ENCODE results near the gene NCAM2.

Gene NCAM2

GRCh38 chr21:21114461-21114860 is 116.3 kb downstream of the NCAM2 start:
- no peak overlapping the region for H3K14ac ChIP-seq (ENCODE audit: low read length in 2 of 2)
- H3K4ac ChIP-seq (ENCODE audit: low read depth in 1 of 2, low read length in 2 of 2) = no peak overlapping the region
- H3K4me3 ChIP-seq (ENCODE audit: insufficient read depth in 1 of 2, low read depth in 1 of 2, low read length in 2 of 2) = no peak overlapping the region
- no peaks in the 10 kb centered on the region for H3K36me3 ChIP-seq (ENCODE audit: control insufficient read depth in 1 of 2, insufficient read depth in 2 of 2, low read depth in 1 of 2, low read length in 2 of 2)
- no peak overlapping the region for H2BK15ac ChIP-seq (ENCODE audit: low read depth, poor library complexity, severe bottlenecking)
- H3K23ac ChIP-seq (ENCODE audit: low read length in 2 of 2) = no peak overlapping the region
- no peak for DNase-seq
- H3K79me1 ChIP-seq (replicated peaks; ENCODE audit: low read length, poor library complexity, severe bottlenecking) = no peaks in the 10 kb centered on the region
- H2BK5ac ChIP-seq (ENCODE audit: low read depth, low read length, poor library complexity, severe bottlenecking) = no peak overlapping the region
- H3K4me1 ChIP-seq (ENCODE audit: control insufficient read depth, insufficient read depth, low read depth, low read length) = no peaks in the 10 kb centered on the region
- H2AK5ac ChIP-seq (ENCODE audit: low read length, severe bottlenecking) = no peak overlapping the region
- no peak overlapping the region for H3K9ac ChIP-seq (ENCODE audit: low read length)
- WGBS = 92% methylated on average over 4 of the region's 4 CpGs
- H4K91ac ChIP-seq (ENCODE audit: low read length) = no peak overlapping the region
- H3K27me3 ChIP-seq (ENCODE audit: control insufficient read depth in 1 of 2, insufficient read depth in 1 of 2, low read length in 2 of 2) = no peaks in the 10 kb centered on the region
- no peak overlapping the region for H2AFZ ChIP-seq (ENCODE audit: low read depth, low read length)
- H3K4me2 ChIP-seq (ENCODE audit: low read length, poor library complexity, severe bottlenecking) = no peak overlapping the region
- no peak overlapping the region for H3K27ac ChIP-seq (ENCODE audit: low read length, poor library complexity, severe bottlenecking)
- H3K18ac ChIP-seq (ENCODE audit: low read depth in 1 of 2, low read length in 2 of 2) = no peak overlapping the region
- no peak overlapping the region for H2BK12ac ChIP-seq (ENCODE audit: low read length in 2 of 2)
- no peak overlapping the region for H4K8ac ChIP-seq (ENCODE audit: low read length)
- H3K9me3 ChIP-seq (ENCODE audit: control insufficient read depth, low read length) = no peaks in the 10 kb centered on the region
- no peak overlapping the region for H2BK120ac ChIP-seq (ENCODE audit: low read depth, low read length)

DNA sequence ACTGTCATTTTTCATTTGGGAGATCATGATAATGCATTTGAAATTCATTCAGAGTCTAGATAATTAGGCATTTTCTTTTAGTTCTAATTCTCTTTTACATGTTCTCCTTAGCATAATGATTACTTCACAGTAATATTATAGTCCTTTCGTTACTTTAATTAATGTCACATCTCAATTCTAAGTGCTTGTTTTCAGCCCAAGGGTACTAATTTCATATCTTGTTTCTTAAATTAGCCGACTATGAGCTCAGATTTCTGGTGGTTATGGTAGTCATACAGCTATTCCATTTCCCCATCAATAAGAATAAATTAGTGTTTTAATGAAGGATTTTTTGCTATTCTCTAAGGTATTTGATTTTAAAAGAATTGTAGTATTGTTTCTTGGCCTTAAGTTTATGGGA is 120.9 kb downstream of the NCAM2 start:
- no peaks in the 10 kb centered on the region for H3K4me1 ChIP-seq (ENCODE audit: control insufficient read depth, insufficient read depth, low read depth, low read length)
- no peaks in the 10 kb centered on the region for H3K9me3 ChIP-seq (ENCODE audit: control insufficient read depth, low read length)
- H3K36me3 ChIP-seq (ENCODE audit: control insufficient read depth in 1 of 2, insufficient read depth in 2 of 2, low read depth in 1 of 2, low read length in 2 of 2) = no peaks in the 10 kb centered on the region
- H2BK120ac ChIP-seq (ENCODE audit: low read depth, low read length) = no peak overlapping the region
- no peak overlapping the region for H4K8ac ChIP-seq (ENCODE audit: low read length)
- H2AFZ ChIP-seq (ENCODE audit: low read depth, low read length) = no peak overlapping the region
- H3K4me2 ChIP-seq (ENCODE audit: low read length, poor library complexity, severe bottlenecking) = no peak overlapping the region
- no peak overlapping the region for H3K14ac ChIP-seq (ENCODE audit: low read length in 2 of 2)
- no peak overlapping the region for H3K23ac ChIP-seq (ENCODE audit: low read length in 2 of 2)
- H3K79me1 ChIP-seq (replicated peaks; ENCODE audit: low read length, poor library complexity, severe bottlenecking) = no peaks in the 10 kb centered on the region
- H2BK12ac ChIP-seq (ENCODE audit: low read length in 2 of 2) = no peak overlapping the region
- no peak overlapping the region for H2BK15ac ChIP-seq (ENCODE audit: low read depth, poor library complexity, severe bottlenecking)
- no peaks in the 10 kb centered on the region for H3K27me3 ChIP-seq (ENCODE audit: control insufficient read depth in 1 of 2, insufficient read depth in 1 of 2, low read length in 2 of 2)
- no peak overlapping the region for H2BK5ac ChIP-seq (ENCODE audit: low read depth, low read length, poor library complexity, severe bottlenecking)
- no peak overlapping the region for H3K4me3 ChIP-seq (ENCODE audit: insufficient read depth in 1 of 2, low read depth in 1 of 2, low read length in 2 of 2)
- no peak overlapping the region for H3K9ac ChIP-seq (ENCODE audit: low read length)
- H4K91ac ChIP-seq (ENCODE audit: low read length) = no peak overlapping the region
- no peak overlapping the region for H3K27ac ChIP-seq (ENCODE audit: low read length, poor library complexity, severe bottlenecking)
- no peak overlapping the region for H2AK5ac ChIP-seq (ENCODE audit: low read length, severe bottlenecking)
- no peak overlapping the region for H3K4ac ChIP-seq (ENCODE audit: low read depth in 1 of 2, low read length in 2 of 2)
- WGBS = 100% methylated on average over 1 of the region's 2 CpGs
- H3K18ac ChIP-seq (ENCODE audit: low read depth in 1 of 2, low read length in 2 of 2) = no peak overlapping the region
- no peak for DNase-seq

- H3K4ac ChIP-seq (ENCODE audit: low read depth in 1 of 2, low read length in 2 of 2) = no peak overlapping the region
- no peak overlapping the region for H4K91ac ChIP-seq (ENCODE audit: low read length)
- H3K4me2 ChIP-seq (ENCODE audit: low read length, poor library complexity, severe bottlenecking) = no peak overlapping the region
- H3K4me1 ChIP-seq (ENCODE audit: control insufficient read depth, insufficient read depth, low read depth, low read length) = no peaks in the 10 kb centered on the region
- H2AFZ ChIP-seq (ENCODE audit: low read depth, low read length) = no peak overlapping the region
- no peak overlapping the region for H3K23ac ChIP-seq (ENCODE audit: low read length in 2 of 2)
- no peak overlapping the region for H2BK12ac ChIP-seq (ENCODE audit: low read length in 2 of 2)
- no peak overlapping the region for H3K4me3 ChIP-seq (ENCODE audit: insufficient read depth in 1 of 2, low read depth in 1 of 2, low read length in 2 of 2)
- H3K79me1 ChIP-seq (replicated peaks; ENCODE audit: low read length, poor library complexity, severe bottlenecking) = no peaks in the 10 kb centered on the region
- H3K36me3 ChIP-seq (ENCODE audit: control insufficient read depth in 1 of 2, insufficient read depth in 2 of 2, low read depth in 1 of 2, low read length in 2 of 2) = no peaks in the 10 kb centered on the region
- H3K9me3 ChIP-seq (ENCODE audit: control insufficient read depth, low read length) = no peaks in the 10 kb centered on the region
- no peak overlapping the region for H3K14ac ChIP-seq (ENCODE audit: low read length in 2 of 2)
- H2BK5ac ChIP-seq (ENCODE audit: low read depth, low read length, poor library complexity, severe bottlenecking) = no peak overlapping the region
- no peak overlapping the region for H2BK15ac ChIP-seq (ENCODE audit: low read depth, poor library complexity, severe bottlenecking)
- no peaks in the 10 kb centered on the region for H3K27me3 ChIP-seq (ENCODE audit: control insufficient read depth in 1 of 2, insufficient read depth in 1 of 2, low read length in 2 of 2)
- H4K8ac ChIP-seq (ENCODE audit: low read length) = no peak overlapping the region
- H3K9ac ChIP-seq (ENCODE audit: low read length) = no peak overlapping the region
- H2AK5ac ChIP-seq (ENCODE audit: low read length, severe bottlenecking) = no peak overlapping the region
- H2BK120ac ChIP-seq (ENCODE audit: low read depth, low read length) = no peak overlapping the region
- no peak for DNase-seq
- H3K27ac ChIP-seq (ENCODE audit: low read length, poor library complexity, severe bottlenecking) = no peak overlapping the region
- 73% methylated on average over 2 of the region's 3 CpGs for WGBS
- no peak overlapping the region for H3K18ac ChIP-seq (ENCODE audit: low read depth in 1 of 2, low read length in 2 of 2)
These were observed 124.5 kb downstream of the NCAM2 start for GRCh38 chr21:21122680-21123079.

- no peak overlapping the region for H3K4me2 ChIP-seq (ENCODE audit: low read length, poor library complexity, severe bottlenecking)
- no peak overlapping the region for H4K91ac ChIP-seq (ENCODE audit: low read length)
- no peak overlapping the region for H3K14ac ChIP-seq (ENCODE audit: low read length in 2 of 2)
- H2BK5ac ChIP-seq (ENCODE audit: low read depth, low read length, poor library complexity, severe bottlenecking) = no peak overlapping the region
- DNase-seq = no peak
- H2BK15ac ChIP-seq (ENCODE audit: low read depth, poor library complexity, severe bottlenecking) = no peak overlapping the region
- H3K27ac ChIP-seq (ENCODE audit: low read length, poor library complexity, severe bottlenecking) = no peak overlapping the region
- H2AFZ ChIP-seq (ENCODE audit: low read depth, low read length) = no peak overlapping the region
- H3K4ac ChIP-seq (ENCODE audit: low read depth in 1 of 2, low read length in 2 of 2) = no peak overlapping the region
- no peaks in the 10 kb centered on the region for H3K79me1 ChIP-seq (replicated peaks; ENCODE audit: low read length, poor library complexity, severe bottlenecking)
- no peak overlapping the region for H2AK5ac ChIP-seq (ENCODE audit: low read length, severe bottlenecking)
- no peak overlapping the region for H3K4me3 ChIP-seq (ENCODE audit: insufficient read depth in 1 of 2, low read depth in 1 of 2, low read length in 2 of 2)
- no peaks in the 10 kb centered on the region for H3K4me1 ChIP-seq (ENCODE audit: control insufficient read depth, insufficient read depth, low read depth, low read length)
- H4K8ac ChIP-seq (ENCODE audit: low read length) = no peak overlapping the region
- H3K9ac ChIP-seq (ENCODE audit: low read length) = no peak overlapping the region
- no peak overlapping the region for H2BK120ac ChIP-seq (ENCODE audit: low read depth, low read length)
- no peaks in the 10 kb centered on the region for H3K27me3 ChIP-seq (ENCODE audit: control insufficient read depth in 1 of 2, insufficient read depth in 1 of 2, low read length in 2 of 2)
- H3K18ac ChIP-seq (ENCODE audit: low read depth in 1 of 2, low read length in 2 of 2) = no peak overlapping the region
- no peak overlapping the region for H3K23ac ChIP-seq (ENCODE audit: low read length in 2 of 2)
- no peaks in the 10 kb centered on the region for H3K36me3 ChIP-seq (ENCODE audit: control insufficient read depth in 1 of 2, insufficient read depth in 2 of 2, low read depth in 1 of 2, low read length in 2 of 2)
- no peaks in the 10 kb centered on the region for H3K9me3 ChIP-seq (ENCODE audit: control insufficient read depth, low read length)
- H2BK12ac ChIP-seq (ENCODE audit: low read length in 2 of 2) = no peak overlapping the region
These were observed 134.2 kb downstream of the NCAM2 start for GRCh38 chr21:21132390-21132789.

All from mesenchymal stem cell (in vitro differentiated cells and primary cell).